Right lobe of liver (tissue), 4 donors: ENCODE measurements around the gene HOXD11.

Experiments used
- CTCF ChIP-seq, 4 donors: fragments of 200-600 bp in 3 of 4; fragments of 450-650 bp in 1 of 4; IDR thresholded peaks; one replicate each; pipeline versions ENCODE4 v1.5.1 to v1.8.0; 2016 to 2022; ENCODE audit warnings: antibody characterized with exemption in 4 of 4, mild to moderate bottlenecking in 2 of 4
- POLR2A ChIP-seq: fragments of 450-650 bp; IDR thresholded peaks from one replicate; pipeline ENCODE4 v1.6.1; 2017; ENCODE audit warnings: antibody characterized with exemption, mild to moderate bottlenecking
- donor health status: DM: no; HTN: no; CAD: no.
- donor health status: DM: no; HTN: no; CAD: no.
- donor health status: DM: no; HTN: yes; CAD: no.

DNA sequence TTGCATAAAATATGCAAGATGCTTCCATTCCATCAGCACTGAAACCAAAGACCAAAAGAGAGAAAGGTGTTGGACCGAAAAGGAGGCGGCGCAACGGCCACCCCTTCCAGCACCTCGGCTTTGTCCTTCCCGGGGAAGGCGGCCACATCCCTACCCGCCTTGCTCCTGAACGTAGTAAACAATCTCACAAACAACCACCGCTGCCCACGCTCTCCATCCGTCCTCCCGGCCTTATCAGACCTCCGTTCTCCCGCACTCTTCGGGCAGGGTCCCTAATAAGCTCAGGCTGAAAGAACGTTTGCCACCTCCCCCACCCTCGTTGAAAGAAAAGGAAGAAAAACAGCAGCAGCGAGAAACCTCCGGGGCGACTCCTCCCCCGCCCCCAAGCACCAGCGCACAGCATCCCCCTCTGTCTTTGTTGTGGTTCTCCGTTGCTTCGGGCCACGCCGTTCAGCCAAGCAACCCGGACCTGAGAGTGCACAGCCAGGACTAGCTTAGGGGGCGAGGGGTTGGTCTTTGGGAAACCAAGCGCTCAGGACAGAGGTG lies 27.7 kb upstream of the HOXD11 start:
- TF ChIP-seq CTCF (IDR thresholded peaks at IDR 0.05) (no peak), POLR2A (no peak)
